ENCODE results near the gene TAGLN2.

- TF ChIP-seq, protein P1, sequence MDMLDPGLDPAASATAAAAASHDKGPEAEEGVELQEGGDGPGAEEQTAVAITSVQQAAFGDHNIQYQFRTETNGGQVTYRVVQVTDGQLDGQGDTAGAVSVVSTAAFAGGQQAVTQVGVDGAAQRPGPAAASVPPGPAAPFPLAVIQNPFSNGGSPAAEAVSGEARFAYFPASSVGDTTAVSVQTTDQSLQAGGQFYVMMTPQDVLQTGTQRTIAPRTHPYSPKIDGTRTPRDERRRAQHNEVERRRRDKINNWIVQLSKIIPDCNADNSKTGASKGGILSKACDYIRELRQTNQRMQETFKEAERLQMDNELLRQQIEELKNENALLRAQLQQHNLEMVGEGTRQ (CRISPR knock-in tag; IDR thresholded peaks at IDR 0.05): no peak
- no peak for TF ChIP-seq HMGXB4 (CRISPR knock-in tag; IDR thresholded peaks at IDR 0.05)
- TF ChIP-seq NFYB (CRISPR knock-in tag; conservative IDR thresholded peaks at IDR 0.05; ENCODE audit: low read depth): no peak
- TF ChIP-seq, protein P2, sequence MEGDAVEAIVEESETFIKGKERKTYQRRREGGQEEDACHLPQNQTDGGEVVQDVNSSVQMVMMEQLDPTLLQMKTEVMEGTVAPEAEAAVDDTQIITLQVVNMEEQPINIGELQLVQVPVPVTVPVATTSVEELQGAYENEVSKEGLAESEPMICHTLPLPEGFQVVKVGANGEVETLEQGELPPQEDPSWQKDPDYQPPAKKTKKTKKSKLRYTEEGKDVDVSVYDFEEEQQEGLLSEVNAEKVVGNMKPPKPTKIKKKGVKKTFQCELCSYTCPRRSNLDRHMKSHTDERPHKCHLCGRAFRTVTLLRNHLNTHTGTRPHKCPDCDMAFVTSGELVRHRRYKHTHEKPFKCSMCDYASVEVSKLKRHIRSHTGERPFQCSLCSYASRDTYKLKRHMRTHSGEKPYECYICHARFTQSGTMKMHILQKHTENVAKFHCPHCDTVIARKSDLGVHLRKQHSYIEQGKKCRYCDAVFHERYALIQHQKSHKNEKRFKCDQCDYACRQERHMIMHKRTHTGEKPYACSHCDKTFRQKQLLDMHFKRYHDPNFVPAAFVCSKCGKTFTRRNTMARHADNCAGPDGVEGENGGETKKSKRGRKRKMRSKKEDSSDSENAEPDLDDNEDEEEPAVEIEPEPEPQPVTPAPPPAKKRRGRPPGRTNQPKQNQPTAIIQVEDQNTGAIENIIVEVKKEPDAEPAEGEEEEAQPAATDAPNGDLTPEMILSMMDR (IDR thresholded peaks at IDR 0.05): no peak
- TF ChIP-seq ATF3 (CRISPR knock-in tag; conservative IDR thresholded peaks at IDR 0.05): no peak
- TF ChIP-seq, protein P3, sequence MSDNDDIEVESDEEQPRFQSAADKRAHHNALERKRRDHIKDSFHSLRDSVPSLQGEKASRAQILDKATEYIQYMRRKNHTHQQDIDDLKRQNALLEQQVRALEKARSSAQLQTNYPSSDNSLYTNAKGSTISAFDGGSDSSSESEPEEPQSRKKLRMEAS (CRISPR knock-in tag; IDR thresholded peaks at IDR 0.05): no peak
Observed at GRCh38 chr1:159918352-159919200, 6.7 kb downstream of the TAGLN2 start.
